Measurements from ENCODE around the gene RBMS1.

Gene RBMS1

DNA sequence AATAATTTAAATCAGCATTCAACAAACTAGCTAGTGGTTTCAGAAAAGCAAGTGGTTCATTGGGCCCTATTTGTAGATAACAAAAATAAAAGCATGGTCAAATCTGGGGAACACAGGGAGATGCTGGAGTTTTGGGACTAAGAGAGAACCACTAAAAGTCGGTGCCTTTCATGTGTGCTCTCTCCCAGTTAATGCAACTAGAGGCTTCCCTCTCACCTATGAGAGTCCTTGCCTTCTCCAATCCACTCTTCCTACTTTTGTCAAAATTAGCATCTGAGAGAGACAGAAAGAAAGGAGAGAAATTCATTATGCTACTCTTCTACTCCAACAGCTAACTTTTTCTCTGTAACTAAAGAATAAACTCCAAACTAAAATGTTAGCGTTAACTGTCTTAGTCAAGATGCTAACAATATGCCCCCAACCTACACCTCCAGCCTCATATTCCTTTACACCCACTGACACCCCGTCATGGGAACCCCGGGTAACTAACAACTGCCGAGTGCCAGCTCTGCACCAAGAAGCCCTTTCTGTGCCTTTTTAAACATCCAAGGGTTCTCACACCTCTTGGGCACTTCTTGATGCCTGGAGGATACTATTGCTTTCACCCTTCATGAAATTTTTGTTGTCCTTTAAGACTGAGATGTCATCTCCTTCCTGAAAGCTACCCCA is 133.4 kb downstream of the RBMS1 start:
- H3K4me3 Mint-ChIP-seq = no peak overlapping the region
- no peaks in the 10 kb centered on the region for H3K27me3 Mint-ChIP-seq (ENCODE audit: low read depth)
- H3K36me3 Mint-ChIP-seq (ENCODE audit: low read depth) = peaks cover 24% of the 10 kb centered on the region

DNA sequence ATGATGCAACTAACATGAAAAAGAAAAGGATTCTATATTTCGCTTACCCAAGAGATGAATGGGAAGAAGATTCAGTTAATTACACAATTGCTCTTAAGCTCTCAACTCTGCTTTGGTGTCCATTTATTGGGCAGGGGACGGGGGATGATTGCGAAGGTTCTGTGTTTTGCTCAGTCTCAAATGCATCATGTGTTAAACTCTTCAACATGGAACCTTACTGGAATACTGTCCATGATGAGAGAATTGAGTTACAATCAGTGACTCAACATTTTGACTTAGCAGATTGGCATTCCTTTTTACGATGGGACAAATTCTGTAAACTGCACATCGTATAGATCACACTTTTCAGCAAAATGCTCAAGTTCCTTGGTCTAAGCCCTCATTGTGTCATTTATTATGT is 135.6 kb downstream of the RBMS1 start:
- Mint-ChIP-seq H3K27ac (no peak overlapping the region), H3K9me3 (no peaks in the 10 kb centered on the region), H3K27me3 (ENCODE audit: low read depth) (no peaks in the 10 kb centered on the region), H3K4me3 (no peak overlapping the region), H3K4me1 (ENCODE audit: low read depth) (peaks cover 25% of the 10 kb centered on the region), H3K36me3 (ENCODE audit: low read depth) (peaks cover 13% of the 10 kb centered on the region)

More for the DNA sequence above, 133.4 kb downstream of the RBMS1 start:
- Mint-ChIP-seq H3K4me1 (ENCODE audit: low read depth) (peaks cover 22% of the 10 kb centered on the region), H3K27ac (no peak overlapping the region), H3K9me3 (no peaks in the 10 kb centered on the region)

DNA sequence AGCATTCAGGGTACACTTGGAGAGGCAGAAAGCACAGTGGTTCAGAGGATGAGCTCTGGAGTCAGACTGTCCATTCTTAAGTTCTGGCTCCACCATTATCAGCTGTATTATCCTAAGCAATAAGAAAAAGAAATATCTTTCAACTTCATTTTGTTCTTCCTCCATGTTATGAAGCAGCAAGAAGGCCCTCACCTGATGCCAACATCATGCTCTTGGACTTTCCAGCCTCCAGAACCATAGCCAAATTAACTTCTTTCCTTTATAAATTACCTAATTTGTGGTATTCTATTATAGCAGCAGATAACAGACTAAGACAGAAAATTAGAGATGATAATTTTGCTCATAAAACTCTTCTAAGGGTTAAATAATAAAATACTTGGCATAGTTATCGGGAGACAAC is 137.1 kb downstream of the RBMS1 start:
- no peak overlapping the region for H3K27ac Mint-ChIP-seq

DNA sequence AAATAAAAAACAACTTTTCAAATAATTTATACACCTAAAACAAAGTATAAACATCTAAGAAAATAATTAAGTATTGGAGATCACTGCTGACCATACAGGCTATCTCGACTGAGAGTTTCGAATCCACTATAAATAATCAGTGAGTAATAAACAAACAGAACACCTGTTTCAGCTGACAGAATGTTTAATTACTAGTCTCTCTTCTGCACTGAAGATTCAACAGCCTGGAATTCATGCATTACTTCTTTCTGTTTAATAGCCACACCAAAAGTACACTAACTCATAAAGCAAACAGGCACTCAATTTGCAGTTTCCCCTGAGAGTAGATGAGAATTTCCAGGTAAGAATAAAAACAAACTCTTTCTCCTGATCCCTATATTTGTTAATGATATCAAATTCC is 138.5 kb downstream of the RBMS1 start:
- Mint-ChIP-seq H3K4me3 (no peak overlapping the region), H3K36me3 (ENCODE audit: low read depth) (peaks cover 15% of the 10 kb centered on the region), H3K4me1 (ENCODE audit: low read depth) (peaks cover 32% of the 10 kb centered on the region), H3K27me3 (ENCODE audit: low read depth) (no peaks in the 10 kb centered on the region), H3K27ac (no peak overlapping the region), H3K9me3 (no peaks in the 10 kb centered on the region)

More for the DNA sequence above, 137.1 kb downstream of the RBMS1 start:
- Mint-ChIP-seq H3K9me3 (no peaks in the 10 kb centered on the region), H3K36me3 (ENCODE audit: low read depth) (peaks cover 13% of the 10 kb centered on the region), H3K27me3 (ENCODE audit: low read depth) (no peaks in the 10 kb centered on the region), H3K4me3 (no peak overlapping the region), H3K4me1 (ENCODE audit: low read depth) (peaks cover 32% of the 10 kb centered on the region)

DNA sequence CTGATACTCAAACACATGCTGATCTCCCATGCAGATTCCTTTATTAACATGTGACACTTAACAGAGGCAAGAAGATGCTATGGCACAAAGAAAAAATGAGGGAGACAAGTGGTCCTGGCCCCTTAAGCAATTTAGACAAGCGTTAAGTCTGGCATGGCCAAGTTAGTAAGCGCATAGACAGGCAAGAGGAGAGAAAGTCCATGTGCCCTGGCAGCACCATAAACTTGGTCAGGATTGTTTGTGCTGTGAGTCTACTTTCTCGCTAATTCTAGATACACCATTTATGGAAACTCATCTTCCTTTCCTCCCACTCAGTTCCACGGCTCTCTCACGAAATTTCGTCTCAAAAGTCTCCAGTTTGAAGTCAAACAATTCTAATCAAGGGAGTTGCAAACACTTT is 138.9 kb downstream of the RBMS1 start:
- Mint-ChIP-seq H3K9me3 (no peaks in the 10 kb centered on the region), H3K4me3 (no peak overlapping the region), H3K27ac (no peak overlapping the region), H3K27me3 (ENCODE audit: low read depth) (no peaks in the 10 kb centered on the region), H3K36me3 (ENCODE audit: low read depth) (peaks cover 15% of the 10 kb centered on the region), H3K4me1 (ENCODE audit: low read depth) (peaks cover 32% of the 10 kb centered on the region)

DNA sequence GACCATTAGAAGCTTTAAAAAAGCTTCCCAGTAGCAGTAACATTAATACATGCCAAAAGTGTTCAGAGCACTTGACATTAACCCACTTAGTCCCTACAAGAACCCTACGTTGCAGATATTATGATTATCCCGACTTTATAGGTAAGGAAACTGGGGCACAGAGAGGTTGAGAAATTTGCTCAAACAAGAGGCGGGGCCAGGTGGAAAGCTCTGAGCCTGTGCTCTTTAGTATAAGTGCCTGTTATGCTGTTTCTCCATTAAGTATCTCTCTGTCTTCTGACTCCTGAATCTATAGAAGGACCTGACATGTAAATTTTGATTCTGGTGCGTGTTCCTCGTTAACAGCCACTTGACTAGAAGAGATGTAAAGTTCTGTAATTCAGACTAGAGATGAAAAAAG is 139.8 kb downstream of the RBMS1 start:
- no peaks in the 10 kb centered on the region for H3K27me3 Mint-ChIP-seq (ENCODE audit: low read depth)
- H3K9me3 Mint-ChIP-seq = no peaks in the 10 kb centered on the region
- peaks cover 17% of the 10 kb centered on the region for H3K36me3 Mint-ChIP-seq (ENCODE audit: low read depth)
- no peak overlapping the region for H3K27ac Mint-ChIP-seq
- no peak overlapping the region for H3K4me3 Mint-ChIP-seq
- peaks cover 32% of the 10 kb centered on the region for H3K4me1 Mint-ChIP-seq (ENCODE audit: low read depth)

DNA sequence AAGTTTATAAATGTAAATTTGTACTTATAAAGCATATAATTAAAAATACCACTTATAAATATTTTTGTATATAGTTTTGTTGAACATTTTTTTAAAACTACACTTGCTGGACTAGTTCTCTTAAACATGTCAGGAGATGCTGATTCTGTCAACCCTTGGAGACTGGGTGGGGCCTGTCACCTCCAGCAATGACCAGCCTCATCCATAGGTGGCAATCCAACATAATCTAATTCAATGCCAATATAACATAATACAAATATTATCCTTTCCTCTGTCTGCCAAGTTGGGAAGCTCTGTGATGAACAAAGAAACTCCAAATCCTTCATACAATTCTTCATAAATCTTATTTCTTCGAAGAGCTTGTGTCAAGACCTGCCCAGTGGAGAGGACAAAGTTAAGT is 140.4 kb downstream of the RBMS1 start:
- no peaks in the 10 kb centered on the region for H3K27me3 Mint-ChIP-seq (ENCODE audit: low read depth)
- H3K9me3 Mint-ChIP-seq = no peaks in the 10 kb centered on the region
- H3K4me3 Mint-ChIP-seq = no peak overlapping the region
- H3K36me3 Mint-ChIP-seq (ENCODE audit: low read depth) = peaks cover 17% of the 10 kb centered on the region
- no peak overlapping the region for H3K27ac Mint-ChIP-seq
- H3K4me1 Mint-ChIP-seq (ENCODE audit: low read depth) = peaks cover 31% of the 10 kb centered on the region

DNA sequence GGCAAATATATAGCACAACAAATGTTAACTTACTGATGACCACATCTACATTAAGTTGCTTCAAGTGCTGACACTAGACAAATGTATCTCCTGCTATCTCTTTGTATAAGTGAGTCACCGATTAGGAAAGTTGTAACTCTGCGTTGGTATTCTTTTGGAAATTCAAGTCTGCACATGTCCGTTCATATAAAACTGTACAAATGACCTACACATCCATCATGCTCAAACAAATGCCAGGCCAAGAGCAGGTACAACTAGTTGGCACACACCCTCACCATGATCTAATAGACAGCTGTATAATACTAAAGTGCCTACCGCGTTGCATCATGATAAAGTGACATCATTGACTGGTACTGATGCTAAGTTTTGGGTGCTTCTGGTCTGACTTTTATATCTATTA is 141.1 kb downstream of the RBMS1 start:
- Mint-ChIP-seq H3K9me3 (no peaks in the 10 kb centered on the region), H3K27me3 (ENCODE audit: low read depth) (no peaks in the 10 kb centered on the region), H3K4me1 (ENCODE audit: low read depth) (peaks cover 25% of the 10 kb centered on the region), H3K36me3 (ENCODE audit: low read depth) (peaks cover 12% of the 10 kb centered on the region), H3K27ac (no peak overlapping the region), H3K4me3 (no peak overlapping the region)

DNA sequence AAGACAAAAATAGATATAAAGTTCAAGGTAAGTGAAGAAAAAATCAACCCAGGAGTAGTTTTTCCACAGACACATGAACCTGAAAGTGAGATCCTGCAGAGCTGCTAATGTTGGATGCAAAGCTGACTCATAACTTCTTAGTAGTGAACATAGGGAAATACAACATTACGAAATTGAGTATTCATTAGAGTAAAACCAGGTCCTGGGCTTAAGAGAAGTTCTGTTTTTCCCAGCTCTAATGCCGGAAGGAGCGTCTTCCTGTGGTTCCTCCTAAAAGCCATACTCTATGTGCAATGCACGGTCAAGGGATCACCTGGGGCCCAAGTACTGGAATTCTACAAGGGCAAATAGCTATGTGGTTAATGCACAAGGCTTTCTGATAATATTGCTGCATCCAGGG is 141.7 kb downstream of the RBMS1 start:
- Mint-ChIP-seq H3K4me1 (ENCODE audit: low read depth) (peaks cover 25% of the 10 kb centered on the region), H3K9me3 (no peaks in the 10 kb centered on the region), H3K27me3 (ENCODE audit: low read depth) (no peaks in the 10 kb centered on the region), H3K27ac (no peak overlapping the region), H3K4me3 (no peak overlapping the region), H3K36me3 (ENCODE audit: low read depth) (peaks cover 12% of the 10 kb centered on the region)

DNA sequence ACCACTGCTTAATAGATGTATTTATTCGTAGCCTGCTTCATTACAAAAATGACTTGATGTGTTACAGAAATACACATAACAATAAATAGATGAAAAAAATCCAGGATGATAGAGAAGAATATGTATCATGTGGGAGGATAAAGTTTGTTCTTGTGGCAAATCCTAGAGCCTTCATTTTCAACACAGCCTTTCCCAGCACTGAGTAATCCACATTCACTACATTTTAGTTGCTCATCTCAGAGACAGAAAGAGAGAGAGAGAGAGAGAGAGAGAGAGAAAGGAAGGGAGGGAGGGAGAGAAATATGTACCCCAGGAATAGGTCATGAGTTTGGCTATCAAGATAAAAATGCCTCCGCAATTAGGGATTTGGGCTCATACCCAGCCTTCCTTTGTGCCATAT is 144.3 kb downstream of the RBMS1 start:
- Mint-ChIP-seq H3K4me3 (no peak overlapping the region), H3K27ac (no peak overlapping the region), H3K9me3 (no peaks in the 10 kb centered on the region), H3K36me3 (ENCODE audit: low read depth) (peaks cover 5% of the 10 kb centered on the region), H3K27me3 (ENCODE audit: low read depth) (no peaks in the 10 kb centered on the region), H3K4me1 (ENCODE audit: low read depth) (peaks cover 20% of the 10 kb centered on the region)

DNA sequence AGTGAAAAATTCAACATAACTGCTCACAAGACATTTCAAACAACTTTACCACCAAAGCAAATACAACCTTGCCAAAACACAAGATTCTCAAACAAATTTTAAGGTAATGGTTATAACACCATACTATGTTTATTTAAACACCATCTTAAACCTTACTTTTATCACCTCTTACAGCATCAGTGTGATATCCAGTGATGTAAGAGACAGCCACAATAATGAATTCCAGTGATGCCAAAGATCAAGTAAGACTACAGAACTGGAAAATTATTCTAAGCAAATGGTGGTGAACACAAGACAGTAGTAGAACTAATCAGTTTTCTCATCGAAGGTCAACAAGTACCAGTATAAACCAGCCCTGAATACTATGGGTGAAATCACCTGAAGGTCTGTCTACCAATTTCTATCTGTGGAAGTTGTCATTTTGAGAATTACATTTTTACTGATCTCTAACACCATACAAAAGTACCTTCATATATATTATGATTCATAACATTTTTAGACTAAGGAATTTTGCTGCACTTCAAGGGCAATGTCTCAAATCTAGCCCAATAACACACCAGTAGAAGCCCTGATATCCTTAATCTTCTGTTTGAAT is 146.2 kb downstream of the RBMS1 start:
- no peak overlapping the region for H3K4me3 Mint-ChIP-seq
- H3K27ac Mint-ChIP-seq = no peak overlapping the region
- peaks cover 13% of the 10 kb centered on the region for H3K4me1 Mint-ChIP-seq (ENCODE audit: low read depth)
- no peaks in the 10 kb centered on the region for H3K9me3 Mint-ChIP-seq
- peaks cover 5% of the 10 kb centered on the region for H3K36me3 Mint-ChIP-seq (ENCODE audit: low read depth)
- H3K27me3 Mint-ChIP-seq (ENCODE audit: low read depth) = no peaks in the 10 kb centered on the region

DNA sequence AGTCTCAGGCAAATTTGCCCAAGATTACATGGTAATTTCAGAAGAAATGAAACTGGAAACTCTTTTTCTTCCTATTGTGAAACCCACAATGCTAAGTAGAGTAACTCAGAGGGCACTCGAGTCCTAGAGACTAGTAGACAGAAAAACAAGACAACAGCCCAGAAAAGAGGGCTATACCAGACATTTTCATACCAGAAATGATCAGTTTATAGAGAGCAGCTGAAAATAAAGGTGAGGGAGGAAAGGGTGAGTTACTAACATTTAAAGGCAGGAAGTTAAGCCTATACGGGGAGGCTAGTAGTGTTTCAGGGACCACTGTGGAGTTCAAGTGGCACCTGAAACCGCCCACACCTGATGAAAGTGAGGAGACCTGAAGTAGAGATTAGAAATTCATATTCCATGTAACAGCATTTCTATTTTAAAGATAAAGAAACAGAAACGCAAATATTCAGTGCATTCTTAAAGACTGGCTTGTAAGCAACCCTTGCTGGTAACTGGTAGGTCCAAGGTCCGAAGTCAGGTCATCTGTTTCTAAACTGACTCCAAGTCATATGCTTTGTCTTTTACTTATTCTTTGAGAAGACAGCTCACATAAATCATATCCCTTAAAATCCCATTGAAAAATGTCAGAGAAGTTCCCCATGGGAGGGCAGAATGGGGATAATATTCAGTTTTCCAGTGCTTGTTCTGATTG is 148.4 kb downstream of the RBMS1 start:
- Mint-ChIP-seq H3K36me3 (ENCODE audit: low read depth) (peaks cover 4% of the 10 kb centered on the region), H3K27ac (peak overlapping the region; percentile 1), H3K4me1 (ENCODE audit: low read depth) (peaks cover 11% of the 10 kb centered on the region)

DNA sequence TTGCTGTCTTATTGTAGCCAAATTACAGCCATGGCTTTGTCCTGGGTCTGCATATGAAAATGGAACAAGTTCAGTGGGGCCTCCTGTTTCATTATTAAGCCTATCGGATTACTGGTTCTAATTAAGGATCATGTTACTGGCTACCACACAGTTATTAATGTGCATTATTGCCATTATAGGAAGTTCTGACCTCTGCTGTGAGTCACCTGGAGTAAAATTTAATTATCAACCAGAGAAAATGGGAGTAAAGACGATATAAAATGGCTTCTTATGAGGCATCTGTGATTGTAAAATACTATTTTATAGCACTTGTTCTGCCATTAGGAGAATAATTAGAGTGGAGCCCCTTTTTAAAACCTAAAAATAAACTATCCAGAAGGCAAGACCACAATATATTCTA is 150.2 kb downstream of the RBMS1 start:
- Mint-ChIP-seq H3K36me3 (ENCODE audit: low read depth) (peaks cover 2% of the 10 kb centered on the region), H3K9me3 (no peaks in the 10 kb centered on the region), H3K4me1 (ENCODE audit: low read depth) (peaks cover 20% of the 10 kb centered on the region), H3K27ac (no peak overlapping the region), H3K4me3 (no peak overlapping the region), H3K27me3 (ENCODE audit: low read depth) (no peaks in the 10 kb centered on the region)

More for the DNA sequence above, 148.4 kb downstream of the RBMS1 start:
- Mint-ChIP-seq H3K4me3 (peak overlapping the region; percentile 4), H3K9me3 (no peaks in the 10 kb centered on the region), H3K27me3 (ENCODE audit: low read depth) (no peaks in the 10 kb centered on the region)

DNA sequence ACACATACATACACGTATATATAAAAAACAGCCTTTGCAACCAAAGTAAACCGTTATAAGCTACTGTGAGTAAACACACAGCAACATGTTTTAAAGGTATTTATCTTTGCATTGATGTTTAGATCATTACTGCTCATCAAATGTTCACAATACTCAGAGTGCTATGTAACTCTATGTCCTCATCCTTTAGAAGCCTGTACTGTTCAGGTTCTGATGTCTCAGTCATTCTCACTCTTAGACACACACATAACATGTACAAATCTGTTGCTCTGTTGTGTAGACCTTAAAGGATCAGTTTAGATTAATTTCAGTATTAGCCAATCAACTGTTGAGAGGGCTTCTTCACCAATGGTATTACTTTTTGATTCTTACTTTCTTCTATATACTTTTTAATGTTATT is 153.9 kb downstream of the RBMS1 start:
- H3K4me1 Mint-ChIP-seq (ENCODE audit: low read depth) = peaks cover 26% of the 10 kb centered on the region
- no peaks in the 10 kb centered on the region for H3K9me3 Mint-ChIP-seq
- no peak overlapping the region for H3K27ac Mint-ChIP-seq
- no peaks in the 10 kb centered on the region for H3K27me3 Mint-ChIP-seq (ENCODE audit: low read depth)
- H3K4me3 Mint-ChIP-seq = no peak overlapping the region
- peaks cover 2% of the 10 kb centered on the region for H3K36me3 Mint-ChIP-seq (ENCODE audit: low read depth)
